ENCODE results near the gene C11orf98.
"Not testable (repeated sequence)": the region's sequence is repeated elsewhere in the genome, so short reads cannot be mapped to it uniquely, and the experiment has no call there.

The C11orf98 gene

DNA sequence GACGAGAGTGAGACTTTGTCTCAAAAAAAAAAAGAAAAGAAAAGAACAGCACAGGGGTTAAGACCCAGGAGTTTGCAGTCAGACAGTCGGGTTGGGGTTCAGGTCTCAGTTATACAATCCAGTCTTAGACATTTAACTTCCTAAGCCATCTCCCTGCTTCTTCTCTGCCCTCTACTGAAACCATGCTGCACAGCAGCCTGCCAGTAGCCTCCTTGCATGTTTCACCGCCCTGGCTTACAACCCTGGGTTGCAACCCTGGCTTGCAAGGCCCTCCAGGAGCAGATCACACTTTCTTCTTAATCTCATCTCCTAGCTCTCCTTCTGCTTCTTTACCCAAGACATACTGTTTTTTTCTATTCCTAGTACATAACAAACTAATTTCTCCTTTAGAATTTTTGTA lies 37.3 kb downstream of the C11orf98 start:
- Histone ChIP-seq H3K27ac (ENCODE audit: low read depth, low read length, severe bottlenecking) (no peak overlapping the region), H3K9me3 (ENCODE audit: control insufficient read depth, low read length) (no peaks in the 10 kb centered on the region), H3K4me3 (ENCODE audit: extremely low read depth, insufficient read depth, low read length, poor library complexity, severe bottlenecking) (no peak overlapping the region), H3K36me3 (ENCODE audit: control insufficient read depth, insufficient read depth, low read length) (peaks cover 88% of the 10 kb centered on the region), H3K4me1 (ENCODE audit: control insufficient read depth, insufficient read depth, low read length, poor library complexity, severe bottlenecking) (peaks cover 3% of the 10 kb centered on the region)
- 81 to 83% methylated on average over 2 to 3 of the region's 3 CpGs for WGBS, 2 experiments (ENCODE audit: insufficient coverage in 2 of 2)

DNA sequence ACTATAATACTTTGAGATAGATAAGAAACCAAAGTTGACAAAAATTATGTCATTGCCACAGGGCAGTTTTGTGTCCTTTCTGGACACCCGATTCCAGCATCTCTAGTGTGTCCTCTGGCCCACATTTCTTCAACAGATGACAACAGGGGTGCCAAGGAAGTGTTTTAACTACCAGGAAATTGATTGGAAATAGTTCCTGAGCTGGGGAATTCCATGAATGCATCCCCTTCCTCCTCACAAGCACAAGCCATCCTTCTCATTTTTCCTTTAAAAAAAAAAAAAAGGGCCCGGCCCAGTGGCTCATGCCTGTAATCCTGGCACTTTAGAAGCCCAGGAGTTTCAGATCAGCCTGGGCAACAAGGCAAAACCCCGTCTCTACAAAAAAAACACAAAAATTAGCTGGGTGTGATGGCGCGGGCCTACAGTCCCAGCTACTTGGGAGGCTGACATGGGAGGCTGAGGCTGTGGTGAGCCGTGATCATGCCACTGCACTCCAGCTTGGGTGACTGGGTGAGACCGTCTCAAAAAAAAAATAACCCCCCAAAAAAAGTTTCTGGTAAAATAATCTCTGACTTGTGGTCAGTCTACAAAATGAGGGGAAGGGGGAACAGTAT lies 42.4 kb downstream of the C11orf98 start:
- 100% methylated on average over 1 of the region's 7 CpGs for WGBS, 2 experiments (ENCODE audit: insufficient coverage in 2 of 2)
- Histone ChIP-seq H3K36me3 (ENCODE audit: control insufficient read depth, insufficient read depth, low read length) (peaks cover 37% of the 10 kb centered on the region), H3K27ac (ENCODE audit: low read depth, low read length, severe bottlenecking) (peak overlapping the region; percentile 93), H3K4me3 (ENCODE audit: extremely low read depth, insufficient read depth, low read length, poor library complexity, severe bottlenecking) (peak overlapping the region; percentile 74), H3K4me1 (ENCODE audit: control insufficient read depth, insufficient read depth, low read length, poor library complexity, severe bottlenecking) (peaks cover 12% of the 10 kb centered on the region), H3K9me3 (ENCODE audit: control insufficient read depth, low read length) (no peaks in the 10 kb centered on the region)

DNA sequence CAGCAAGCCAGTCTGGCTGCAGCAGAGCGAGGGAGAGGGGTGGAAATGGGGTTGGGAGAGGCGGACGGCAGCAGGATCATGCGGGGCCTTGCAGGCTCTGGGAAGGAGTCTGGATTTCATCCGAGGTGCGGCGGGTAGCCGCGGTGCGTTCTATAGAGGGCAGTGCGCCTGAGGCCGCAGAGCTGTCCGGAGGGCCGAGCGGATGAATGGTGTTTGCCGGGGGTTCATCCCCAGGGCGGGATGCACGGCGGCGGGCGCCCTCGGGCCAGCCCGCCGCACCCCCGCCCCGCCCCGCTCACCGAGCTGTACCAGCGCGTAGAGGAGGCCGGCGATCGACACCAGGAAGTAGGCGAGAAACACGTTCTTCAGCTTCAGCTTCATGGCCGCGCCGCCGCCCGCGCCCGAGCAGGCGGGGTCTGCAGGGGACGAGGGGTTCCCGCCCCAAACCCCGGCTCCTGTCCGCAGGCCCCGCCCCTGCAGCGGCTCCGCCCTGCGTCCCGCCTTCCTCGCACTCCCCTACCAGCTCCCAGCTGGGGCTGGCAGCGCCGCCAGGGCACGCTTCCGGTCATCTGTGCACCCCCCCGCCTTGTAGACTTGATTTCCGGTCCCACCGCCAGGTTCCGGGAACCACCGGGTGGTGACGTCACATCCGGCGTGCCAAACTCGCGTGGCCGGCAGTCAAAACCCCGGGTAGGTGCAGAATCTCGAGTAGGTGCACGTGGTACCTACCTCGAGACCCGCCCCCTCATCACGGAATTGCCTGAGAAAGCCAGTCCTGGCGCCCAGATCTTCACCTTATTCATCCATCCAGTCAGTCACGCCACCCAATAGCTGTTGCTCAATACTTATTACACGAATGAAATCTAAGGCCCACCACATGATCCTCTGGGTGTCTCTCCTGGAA lies 43.2 kb downstream of the C11orf98 start, which contains the start of gene B3GAT3:
Gene B3GAT3 (minus strand): TSS at position 420 of the 904 bp plus-strand sequence. CDS start 39 bp downstream, at position 381.
- peak within 1 kb of the TSS; percentile 93 for H3K27ac ChIP-seq (ENCODE audit: low read depth, low read length, severe bottlenecking)
- 1 to 3% methylated on average over 64 to 66 of the region's 77 CpGs for WGBS, 2 experiments (ENCODE audit: insufficient coverage in 2 of 2)
- peak within 1 kb of the TSS; percentile 74 for H3K4me3 ChIP-seq (ENCODE audit: extremely low read depth, insufficient read depth, low read length, poor library complexity, severe bottlenecking)
- H3K36me3 ChIP-seq (ENCODE audit: control insufficient read depth, insufficient read depth, low read length): peaks cover 30% of the 10 kb centered on the region
- no peaks in the 10 kb centered on the region for H3K9me3 ChIP-seq (ENCODE audit: control insufficient read depth, low read length)
- H3K4me1 ChIP-seq (ENCODE audit: control insufficient read depth, insufficient read depth, low read length, poor library complexity, severe bottlenecking): peaks cover 12% of the 10 kb centered on the region

DNA sequence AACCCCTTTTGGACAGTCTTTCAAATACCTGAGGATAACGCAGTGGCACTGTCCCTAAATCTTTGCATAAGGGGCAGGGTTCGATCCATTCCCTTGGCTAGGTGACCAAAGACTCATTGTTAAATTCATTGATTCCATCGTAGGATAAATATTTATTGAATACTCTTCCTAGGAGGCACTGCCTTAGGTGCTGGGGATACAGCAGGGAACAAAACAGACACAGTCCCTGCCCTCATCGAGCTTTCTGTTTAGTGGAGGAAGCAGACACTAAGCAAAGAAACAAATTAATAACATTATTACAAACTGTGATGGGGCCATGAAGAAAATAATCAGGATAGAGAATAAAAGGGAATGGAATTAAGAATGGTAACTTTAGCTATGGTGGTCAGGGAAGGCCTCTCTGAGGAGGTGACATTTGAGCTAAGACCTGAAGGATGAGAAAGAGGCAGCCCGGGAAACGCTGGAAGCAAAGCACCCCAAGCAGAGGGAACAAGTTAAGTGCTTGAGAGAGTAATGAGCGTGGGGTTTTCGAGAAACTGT lies 43.9 kb downstream of the C11orf98 start:
- Histone ChIP-seq H3K36me3 (ENCODE audit: control insufficient read depth, insufficient read depth, low read length) (peaks cover 22% of the 10 kb centered on the region), H3K4me3 (ENCODE audit: extremely low read depth, insufficient read depth, low read length, poor library complexity, severe bottlenecking) (peak overlapping the region; percentile 74), H3K27ac (ENCODE audit: low read depth, low read length, severe bottlenecking) (peak overlapping the region; percentile 93), H3K9me3 (ENCODE audit: control insufficient read depth, low read length) (no peaks in the 10 kb centered on the region), H3K4me1 (ENCODE audit: control insufficient read depth, insufficient read depth, low read length, poor library complexity, severe bottlenecking) (peaks cover 12% of the 10 kb centered on the region)
- WGBS, 2 experiments (ENCODE audit: insufficient coverage in 2 of 2): 32% methylated on average over 6 of the region's 8 CpGs

DNA sequence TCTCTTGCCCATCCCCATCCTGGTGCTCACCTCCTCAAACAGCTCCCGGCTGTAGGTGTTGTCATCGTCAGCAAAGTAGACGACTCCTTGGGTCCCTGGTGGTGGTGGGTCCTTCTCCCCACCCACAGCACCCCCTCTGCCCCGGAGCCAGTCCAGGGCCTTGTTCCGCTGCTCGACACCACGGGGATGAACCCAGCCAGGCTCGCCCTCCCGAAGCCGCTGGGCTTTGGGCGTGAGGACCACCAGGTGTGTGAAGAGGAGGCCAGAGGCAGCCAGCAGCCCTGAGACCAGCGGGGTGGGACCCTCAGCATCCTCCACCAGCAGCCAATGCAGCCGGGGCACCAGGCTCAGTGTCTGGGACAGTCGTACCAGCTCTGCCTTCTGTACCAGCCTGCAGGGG lies 48.1 kb downstream of the C11orf98 start:
- H3K9me3 ChIP-seq (ENCODE audit: control insufficient read depth, low read length); H3K27ac ChIP-seq (ENCODE audit: low read depth, low read length, severe bottlenecking); H3K36me3 ChIP-seq (ENCODE audit: control insufficient read depth, insufficient read depth, low read length); H3K4me1 ChIP-seq (ENCODE audit: control insufficient read depth, insufficient read depth, low read length, poor library complexity, severe bottlenecking); H3K4me3 ChIP-seq (ENCODE audit: extremely low read depth, insufficient read depth, low read length, poor library complexity, severe bottlenecking): not testable (repeated sequence)
- 100% methylated on average over 2 to 6 of the region's 14 CpGs for WGBS, 2 experiments (ENCODE audit: insufficient coverage in 2 of 2)

DNA sequence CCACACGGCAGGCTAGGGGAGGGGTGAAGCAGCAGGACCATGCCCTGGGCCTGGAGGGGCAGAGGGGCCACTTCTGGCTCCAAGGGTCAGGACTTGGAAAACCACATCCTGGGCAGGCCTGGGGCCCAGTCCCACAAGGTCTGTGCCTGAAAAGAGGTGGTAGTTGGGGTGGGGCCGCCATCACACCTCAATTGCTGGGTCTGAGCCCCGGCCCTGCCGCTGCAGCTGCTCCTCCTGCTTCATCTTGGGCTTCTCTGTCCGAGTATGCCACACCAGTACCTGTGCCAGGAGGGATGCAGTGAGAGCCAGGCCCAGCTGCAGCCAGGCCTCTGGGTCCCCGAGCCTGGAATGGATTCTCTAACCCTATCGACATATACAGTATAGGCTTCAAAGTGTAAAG lies 49.5 kb downstream of the C11orf98 start:
- Histone ChIP-seq H3K9me3 (ENCODE audit: control insufficient read depth, low read length) (no peaks in the 10 kb centered on the region), H3K4me1 (ENCODE audit: control insufficient read depth, insufficient read depth, low read length, poor library complexity, severe bottlenecking) (peaks cover 9% of the 10 kb centered on the region), H3K27ac (ENCODE audit: low read depth, low read length, severe bottlenecking) (no peak overlapping the region), H3K4me3 (ENCODE audit: extremely low read depth, insufficient read depth, low read length, poor library complexity, severe bottlenecking) (no peak overlapping the region), H3K36me3 (ENCODE audit: control insufficient read depth, insufficient read depth, low read length) (peaks cover 5% of the 10 kb centered on the region)
- WGBS, 2 experiments (ENCODE audit: insufficient coverage in 2 of 2): 89 to 93% methylated on average over 3 to 4 of the region's 7 CpGs

DNA sequence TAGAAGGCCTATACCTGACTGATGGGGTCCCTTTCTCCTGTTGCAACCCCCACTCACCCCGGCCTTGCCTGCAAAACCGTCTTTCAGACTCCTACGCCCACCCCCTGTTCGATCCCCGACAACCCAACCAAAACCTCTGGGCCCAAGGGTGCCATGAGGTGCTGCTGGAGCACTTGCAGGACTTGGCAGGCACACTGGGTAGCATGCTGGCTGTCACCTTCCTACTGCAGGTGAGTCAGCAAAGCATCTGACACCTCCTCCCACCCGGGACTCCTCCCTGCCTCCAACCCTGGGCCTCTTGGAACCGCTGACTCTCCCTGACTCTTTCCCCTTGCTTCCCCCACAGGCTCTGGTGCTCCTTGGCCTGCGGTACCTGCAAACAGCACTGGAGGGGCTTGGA lies 50.7 kb downstream of the C11orf98 start:
- peaks cover 9% of the 10 kb centered on the region for H3K4me1 ChIP-seq (ENCODE audit: control insufficient read depth, insufficient read depth, low read length, poor library complexity, severe bottlenecking)
- H3K4me3 ChIP-seq (ENCODE audit: extremely low read depth, insufficient read depth, low read length, poor library complexity, severe bottlenecking): no peak overlapping the region
- H3K36me3 ChIP-seq (ENCODE audit: control insufficient read depth, insufficient read depth, low read length): peaks cover 14% of the 10 kb centered on the region
- WGBS, 2 experiments (ENCODE audit: insufficient coverage in 2 of 2): 90 to 95% methylated on average over 5 of the region's 8 CpGs
- no peak overlapping the region for H3K27ac ChIP-seq (ENCODE audit: low read depth, low read length, severe bottlenecking)
- no peaks in the 10 kb centered on the region for H3K9me3 ChIP-seq (ENCODE audit: control insufficient read depth, low read length)

DNA sequence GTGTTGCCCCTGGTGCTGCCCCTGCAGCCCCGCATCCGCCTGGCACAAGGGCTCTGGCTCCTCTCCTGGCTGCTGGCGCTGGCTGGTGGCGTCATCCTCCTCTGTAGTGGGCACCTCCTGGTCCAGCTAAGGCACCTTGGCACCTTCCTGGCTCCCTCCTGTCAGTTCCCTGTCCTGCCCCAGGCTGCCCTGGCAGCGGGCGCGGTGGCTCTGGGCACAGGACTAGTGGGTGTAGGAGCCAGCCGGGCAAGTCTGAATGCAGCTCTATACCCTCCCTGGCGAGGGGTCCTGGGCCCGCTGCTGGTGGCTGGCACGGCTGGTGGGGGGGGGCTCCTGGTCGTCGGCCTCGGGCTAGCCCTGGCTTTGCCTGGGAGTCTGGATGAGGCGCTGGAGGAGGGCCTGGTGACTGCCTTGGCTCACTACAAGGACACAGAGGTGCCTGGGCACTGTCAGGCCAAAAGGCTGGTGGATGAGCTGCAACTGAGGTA lies 51.7 kb downstream of the C11orf98 start:
- 92 to 94% methylated on average over 8 to 15 of the region's 15 CpGs for WGBS, 2 experiments (ENCODE audit: insufficient coverage in 2 of 2)
- Histone ChIP-seq H3K36me3 (ENCODE audit: control insufficient read depth, insufficient read depth, low read length) (peaks cover 14% of the 10 kb centered on the region), H3K4me3 (ENCODE audit: extremely low read depth, insufficient read depth, low read length, poor library complexity, severe bottlenecking) (no peak overlapping the region), H3K27ac (ENCODE audit: low read depth, low read length, severe bottlenecking) (peak overlapping the region; percentile 46), H3K4me1 (ENCODE audit: control insufficient read depth, insufficient read depth, low read length, poor library complexity, severe bottlenecking) (peaks cover 9% of the 10 kb centered on the region), H3K9me3 (ENCODE audit: control insufficient read depth, low read length) (no peaks in the 10 kb centered on the region)
